GM21367 (cell line): ENCODE measurements around the gene PSME1.

Source experiments
- ATAC-seq: cut with Tn5 transposase; IDR thresholded peaks from one replicate; pipeline ENCODE4 v1.9.1; 2021; ENCODE audit not compliant: unreplicated experiment

PSME1 gene

GRCh38 chr14:24146453-24146977 lies 10.5 kb downstream of the PSME1 start, which contains the start of gene PSME2:
Gene PSME2 (minus strand): TSS chr14:24146610. CDS start chr14:24146581, 29 bp downstream.
- peak; percentile 60 for ATAC-seq

GRCh38 chr14:24146978-24147760 lies 11.2 kb downstream of the PSME1 start, which contains the start of gene RNF31:
Gene RNF31 (plus strand): TSS chr14:24147498. CDS start chr14:24147699, 201 bp downstream.
- peak; percentile 73 for ATAC-seq

- no peak for ATAC-seq
Measured at GRCh38 chr14:24147761-24148428, 11.9 kb downstream of the PSME1 start.

GRCh38 chr14:24149302-24149969 lies 13.4 kb downstream of the PSME1 start:
- no peak for ATAC-seq

- ATAC-seq: no peak
Measured at GRCh38 chr14:24150061-24150460, 14.1 kb downstream of the PSME1 start.

- ATAC-seq: no peak
Measured at GRCh38 chr14:24150567-24150966, 14.6 kb downstream of the PSME1 start.

- ATAC-seq: no peak
Measured at GRCh38 chr14:24150993-24151392, 15.0 kb downstream of the PSME1 start.

- ATAC-seq: no peak
Measured at GRCh38 chr14:24151404-24152080, 15.5 kb downstream of the PSME1 start.

- ATAC-seq: no peak
Measured at GRCh38 chr14:24155100-24155499, 19.1 kb downstream of the PSME1 start.

GRCh38 chr14:24156840-24157239 lies 20.8 kb downstream of the PSME1 start:
- no peak for ATAC-seq

GRCh38 chr14:24157331-24157730 lies 21.3 kb downstream of the PSME1 start:
- no peak for ATAC-seq

- no peak for ATAC-seq
Measured at GRCh38 chr14:24159777-24160498, 23.9 kb downstream of the PSME1 start.

GRCh38 chr14:24160499-24160849 lies 24.5 kb downstream of the PSME1 start:
- peak; percentile 5 for ATAC-seq

- ATAC-seq: peak; percentile 65
Measured at GRCh38 chr14:24160850-24161804, 25.1 kb downstream of the PSME1 start, which contains the start of gene IRF9. Gene IRF9 (plus strand): TSS chr14:24161265. CDS start chr14:24162145, 880 bp downstream.

- no peak for ATAC-seq
Measured at GRCh38 chr14:24162093-24162492, 26.1 kb downstream of the PSME1 start.

GRCh38 chr14:24164518-24164991 lies 28.6 kb downstream of the PSME1 start:
- ATAC-seq: no peak

GRCh38 chr14:24165785-24166184 lies 29.8 kb downstream of the PSME1 start:
- ATAC-seq: no peak

- ATAC-seq: no peak
Measured at GRCh38 chr14:24167469-24168114, 31.6 kb downstream of the PSME1 start.
